AG09319 (cell line): ENCODE measurements around the gene C13orf46.

ENCODE experiments used
- DNase-seq: peaks from one replicate; pipeline ENCODE4 v3.0.0-alpha.2; 2010; ENCODE audit warnings: low read depth; ENCODE audit errors: extremely low read depth
- CTCF ChIP-seq: IDR thresholded peaks from 2 replicates; pipeline ENCODE4 v1.5.1; 2011; ENCODE audit warnings: low read depth, mild to moderate bottlenecking, inconsistent platforms, low read length, moderate library complexity

The C13orf46 gene

GRCh38 chr13:114018461-114019055 lies 44.7 kb upstream of the C13orf46 start:
- DNase-seq = no peak
- TF ChIP-seq CTCF = no peak

GRCh38 chr13:114017966-114018365 lies 44.1 kb upstream of the C13orf46 start:
- no peak for TF ChIP-seq CTCF

GRCh38 chr13:114017028-114017630 lies 43.3 kb upstream of the C13orf46 start:
- TF ChIP-seq CTCF = peak; percentile 27
- no peak for DNase-seq

More at GRCh38 chr13:114017966-114018365, 44.1 kb upstream of the C13orf46 start:
- no peak for DNase-seq

- no peak for DNase-seq
- TF ChIP-seq CTCF = no peak
Observed at GRCh38 chr13:114016321-114017027, 42.6 kb upstream of the C13orf46 start.

GRCh38 chr13:114015969-114016295 lies 42.1 kb upstream of the C13orf46 start:
- TF ChIP-seq CTCF = no peak
- DNase-seq = no peak

GRCh38 chr13:114015111-114015968 lies 41.5 kb upstream of the C13orf46 start:
- TF ChIP-seq CTCF = no peak

More at GRCh38 chr13:114015111-114015968, 41.5 kb upstream of the C13orf46 start:
- no peak for DNase-seq
